HG02763 (cell line): ENCODE results near the gene FARSB.

ENCODE experiments used
- ATAC-seq: cut with Tn5 transposase; IDR thresholded peaks from one replicate; pipeline ENCODE4 v1.9.1; 2021; ENCODE audit warnings: mild to moderate bottlenecking, moderate library complexity; ENCODE audit not compliant: unreplicated experiment

The FARSB gene

GRCh38 chr2:222668494-222669154 is 12.7 kb upstream of the FARSB start:
- no peak for ATAC-seq

GRCh38 chr2:222663479-222663878 is 7.6 kb upstream of the FARSB start:
- ATAC-seq, result no peak

- ATAC-seq, result peak; percentile 21
Observed at GRCh38 chr2:222656526-222657446, 894 bp upstream of the FARSB start.

- ATAC-seq, result no peak
Observed at GRCh38 chr2:222653280-222653679, 2.6 kb downstream of the FARSB start.

GRCh38 chr2:222652491-222653255 is 3.2 kb downstream of the FARSB start:
- no peak for ATAC-seq

- ATAC-seq, result no peak
Observed at GRCh38 chr2:222651718-222652418, 4.0 kb downstream of the FARSB start.

- no peak for ATAC-seq
Observed at GRCh38 chr2:222649801-222650200, 6.1 kb downstream of the FARSB start.

- no peak for ATAC-seq
Observed at GRCh38 chr2:222646008-222646407, 9.9 kb downstream of the FARSB start.

- no peak for ATAC-seq
Observed at GRCh38 chr2:222643134-222643533, 12.8 kb downstream of the FARSB start.

GRCh38 chr2:222641336-222641735 is 14.6 kb downstream of the FARSB start:
- ATAC-seq, result no peak

- ATAC-seq, result no peak
Observed at GRCh38 chr2:222637067-222637466, 18.8 kb downstream of the FARSB start.

GRCh38 chr2:222635295-222635694 is 20.6 kb downstream of the FARSB start:
- no peak for ATAC-seq

GRCh38 chr2:222627764-222628163 is 28.1 kb downstream of the FARSB start:
- ATAC-seq, result no peak

GRCh38 chr2:222623756-222624309 is 32.1 kb downstream of the FARSB start:
- no peak for ATAC-seq

GRCh38 chr2:222622910-222623309 is 33.0 kb downstream of the FARSB start:
- ATAC-seq, result no peak

GRCh38 chr2:222621893-222622292 is 34.0 kb downstream of the FARSB start:
- ATAC-seq, result no peak

GRCh38 chr2:222615320-222615719 is 40.6 kb downstream of the FARSB start:
- no peak for ATAC-seq

- peak; percentile 69 for ATAC-seq
Observed at GRCh38 chr2:222613715-222614331, 42.1 kb downstream of the FARSB start.

GRCh38 chr2:222611684-222612083 is 44.2 kb downstream of the FARSB start:
- no peak for ATAC-seq

- no peak for ATAC-seq
Observed at GRCh38 chr2:222610746-222611145, 45.1 kb downstream of the FARSB start.
